Smooth muscle cell (in vitro differentiated cells): ENCODE measurements around the gene CYP11A1. TPM values are rescaled to one million over a fixed set of nuclear protein-coding genes. Genes with fewer than 3 reads are reported as not detected.

Source experiments
- DNase-seq: peaks from one replicate; lab custom pipeline; 2025; ENCODE audit not compliant: unreplicated experiment; lab: John Stamatoyannopoulos, UW
- H2AFZ ChIP-seq: fragments of 200-600 bp; sonication (generic); 2 replicates; pipeline ENCODE4 v1.6.0; 2016; ENCODE audit warnings: antibody characterized with exemption, low read depth, mild to moderate bottlenecking
- H3F3A ChIP-seq: fragments of 200-600 bp; sonication (generic); 2 replicates; pipeline ENCODE4 v1.6.0; 2017; ENCODE audit warnings: antibody characterized with exemption, low read depth
- H3K27ac ChIP-seq: fragments of 200-600 bp; sonication (generic); 2 replicates; pipeline ENCODE4 v1.5.1; 2016; ENCODE audit warnings: low read depth, mild to moderate bottlenecking
- H3K27me3 ChIP-seq: fragments of 200-600 bp; sonication (generic); 2 replicates; pipeline ENCODE4 v1.6.1; 2016; ENCODE audit warnings: low read depth, mild to moderate bottlenecking
- H3K36me3 ChIP-seq: fragments of 200-600 bp; sonication (generic); 2 replicates; pipeline ENCODE4 v1.5.1; 2016; ENCODE audit warnings: low read depth
- H3K4me1 ChIP-seq: fragments of 200-600 bp; sonication (generic); 2 replicates; pipeline ENCODE4 v1.5.1; 2016; ENCODE audit warnings: low read depth
- H3K4me2 ChIP-seq: fragments of 200-600 bp; sonication (generic); 2 replicates; pipeline ENCODE4 v1.6.0; 2016; ENCODE audit warnings: mild to moderate bottlenecking
- H3K4me3 ChIP-seq: fragments of 200-600 bp; sonication (generic); 2 replicates; pipeline ENCODE4 v1.5.1; 2016; ENCODE audit warnings: mild to moderate bottlenecking
- H3K79me2 ChIP-seq: fragments of 200-600 bp; sonication (generic); 2 replicates; pipeline ENCODE4 v1.6.0; 2016; ENCODE audit warnings: low read depth, mild to moderate bottlenecking
- H3K9ac ChIP-seq: fragments of 200-600 bp; sonication (generic); 2 replicates; pipeline ENCODE4 v1.6.0; 2016; ENCODE audit warnings: low read depth
- H3K9me3 ChIP-seq: fragments of 200-600 bp; sonication (generic); replicated peaks from 2 replicates; pipeline ENCODE4 v1.5.1; 2016; ENCODE audit warnings: low read depth
- H4K20me1 ChIP-seq: fragments of 200-600 bp; sonication (generic); 2 replicates; pipeline ENCODE4 v1.6.0; 2016; ENCODE audit warnings: low read depth
- WGBS: methylation state at CpG from one replicate; pipeline ENCODE4 v1.1.7; 2016; ENCODE audit warnings: low lambda C conversion rate; 5-methylcytosine and 5-hydroxymethylcytosine counted together
- polyA plus RNA-seq: library from polyadenylated mRNA; unstranded; fragments of >200 nt; fragmentation: Nextera tagmentation; extraction: Ambion mirVana; gene quantifications from 2 replicates; pipeline ENCODE4 v1.2.1, GENCODE V29; 2016
- total RNA-seq: library from RNA; depleted of rRNA; stranded (reverse); fragments of >200 nt; gene quantifications from 2 replicates; pipeline ENCODE4 v1.2.3, GENCODE V29; 2014
- TF ChIP-seq, protein P1 (sequence below): fragments of 200-600 bp; sonication (generic); IDR thresholded peaks from 2 replicates; pipeline ENCODE4 v1.5.1; 2017; ENCODE audit warnings: borderline replicate concordance, mild to moderate bottlenecking, antibody characterized with exemption; ENCODE audit not compliant: insufficient read depth, poor library complexity, severe bottlenecking

Gene CYP11A1
- total and polyA plus RNA-seq, 2 experiments from 2014 or later: 3.5 to 6.6 TPM

DNA sequence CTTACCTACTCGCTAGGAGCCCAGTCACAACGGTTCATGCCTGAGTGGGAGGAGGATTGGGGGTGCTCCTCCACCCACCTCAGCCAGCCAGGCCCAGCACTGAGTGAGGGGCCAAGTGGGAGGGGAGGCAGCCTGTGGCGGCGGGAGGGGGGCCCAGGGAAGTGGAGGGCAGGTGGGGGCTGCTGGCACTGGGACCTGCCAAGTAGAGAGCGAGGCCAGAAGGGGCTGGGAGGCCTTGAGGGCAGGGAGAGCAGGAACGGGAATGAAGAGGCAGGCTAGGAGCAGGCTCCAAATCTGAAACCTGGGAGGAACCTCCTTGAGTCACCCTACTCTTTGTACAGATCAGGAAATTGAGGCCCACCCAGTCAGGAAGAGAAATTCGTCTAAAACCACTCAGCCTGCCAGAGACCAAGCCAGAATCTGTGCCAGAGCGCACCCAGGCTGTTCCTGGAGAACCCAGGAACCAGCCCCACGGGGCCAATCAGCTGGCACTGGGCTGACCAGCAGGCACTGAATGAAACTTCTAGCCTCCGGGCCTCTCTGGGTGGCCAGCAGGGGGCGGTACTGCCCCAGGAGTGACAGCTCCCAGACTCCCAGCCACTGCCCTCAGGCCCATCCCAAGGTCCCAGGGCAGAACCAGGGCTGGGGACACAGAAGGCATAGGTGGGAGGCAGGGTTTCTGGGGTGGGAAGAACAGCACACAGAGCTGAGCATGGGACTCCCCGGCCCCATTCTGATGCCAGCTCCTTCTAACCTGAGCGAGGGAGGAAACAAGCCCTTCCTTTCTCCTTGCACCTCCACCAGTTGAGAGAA is 14.8 kb upstream of the CYP11A1 start:
- Histone ChIP-seq H3K4me1 (peaks cover 10% of the 10 kb centered on the region), H3K4me3 (no peak overlapping the region), H3K27ac (peak overlapping the region; percentile 92), H3K79me2 (no peaks in the 10 kb centered on the region), H2AFZ (no peak overlapping the region), H3K36me3 (no peaks in the 10 kb centered on the region), H3F3A (no peaks in the 10 kb centered on the region), H3K9ac (peak overlapping the region; percentile 80), H3K9me3 (no peaks in the 10 kb centered on the region), H4K20me1 (no peaks in the 10 kb centered on the region), H3K27me3 (no peaks in the 10 kb centered on the region), H3K4me2 (no peak overlapping the region)
- peak; percentile 72 for DNase-seq
- WGBS: 40% methylated on average over 13 of the region's 13 CpGs
- TF ChIP-seq, protein P1, sequence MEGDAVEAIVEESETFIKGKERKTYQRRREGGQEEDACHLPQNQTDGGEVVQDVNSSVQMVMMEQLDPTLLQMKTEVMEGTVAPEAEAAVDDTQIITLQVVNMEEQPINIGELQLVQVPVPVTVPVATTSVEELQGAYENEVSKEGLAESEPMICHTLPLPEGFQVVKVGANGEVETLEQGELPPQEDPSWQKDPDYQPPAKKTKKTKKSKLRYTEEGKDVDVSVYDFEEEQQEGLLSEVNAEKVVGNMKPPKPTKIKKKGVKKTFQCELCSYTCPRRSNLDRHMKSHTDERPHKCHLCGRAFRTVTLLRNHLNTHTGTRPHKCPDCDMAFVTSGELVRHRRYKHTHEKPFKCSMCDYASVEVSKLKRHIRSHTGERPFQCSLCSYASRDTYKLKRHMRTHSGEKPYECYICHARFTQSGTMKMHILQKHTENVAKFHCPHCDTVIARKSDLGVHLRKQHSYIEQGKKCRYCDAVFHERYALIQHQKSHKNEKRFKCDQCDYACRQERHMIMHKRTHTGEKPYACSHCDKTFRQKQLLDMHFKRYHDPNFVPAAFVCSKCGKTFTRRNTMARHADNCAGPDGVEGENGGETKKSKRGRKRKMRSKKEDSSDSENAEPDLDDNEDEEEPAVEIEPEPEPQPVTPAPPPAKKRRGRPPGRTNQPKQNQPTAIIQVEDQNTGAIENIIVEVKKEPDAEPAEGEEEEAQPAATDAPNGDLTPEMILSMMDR: peak; percentile 98

DNA sequence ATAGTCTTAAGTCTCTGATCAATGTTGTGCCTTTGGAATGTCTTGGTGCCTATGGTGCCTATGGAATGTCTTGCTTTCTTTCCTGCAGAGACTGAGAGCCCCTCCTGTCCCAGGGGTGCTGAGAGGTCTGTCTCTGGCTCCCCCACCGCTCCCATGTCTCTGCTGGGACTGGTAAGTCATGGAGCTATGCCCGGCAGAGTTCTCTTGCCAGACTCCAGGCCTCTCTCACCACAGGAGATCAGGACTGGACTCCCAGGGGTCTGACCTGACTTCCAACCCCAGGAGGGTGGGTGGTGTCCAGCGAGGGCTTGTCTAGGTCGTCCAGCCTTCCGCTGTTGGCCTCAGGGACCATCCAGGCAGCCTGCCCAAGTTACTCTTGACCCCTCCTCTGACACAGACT is 14.0 kb upstream of the CYP11A1 start:
- Histone ChIP-seq H3K36me3 (no peaks in the 10 kb centered on the region), H3K79me2 (no peaks in the 10 kb centered on the region), H3K9ac (peak overlapping the region; percentile 80), H4K20me1 (no peaks in the 10 kb centered on the region), H3K4me2 (no peak overlapping the region), H3K9me3 (no peaks in the 10 kb centered on the region), H3K27ac (peak overlapping the region; percentile 92), H3F3A (no peaks in the 10 kb centered on the region), H3K4me3 (no peak overlapping the region), H3K27me3 (no peaks in the 10 kb centered on the region), H2AFZ (no peak overlapping the region), H3K4me1 (peaks cover 10% of the 10 kb centered on the region)
- 74% methylated on average over 4 of the region's 5 CpGs for WGBS
- DNase-seq: no peak
- TF ChIP-seq, protein P1: no peak

DNA sequence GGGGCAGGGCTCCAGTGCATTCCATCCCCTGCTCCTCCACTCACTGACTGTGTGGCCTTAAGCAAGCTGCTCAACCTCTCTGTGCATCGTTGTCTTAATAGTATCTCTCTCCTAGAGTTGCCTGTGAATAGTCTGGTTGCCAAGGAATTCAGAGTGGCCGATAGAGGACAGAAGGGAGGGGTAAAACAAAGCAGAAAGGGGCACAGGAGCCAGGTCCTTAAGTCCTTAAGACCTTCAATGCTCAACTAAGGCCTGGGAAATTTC is 13.7 kb upstream of the CYP11A1 start:
- Histone ChIP-seq H2AFZ (no peak overlapping the region), H3K4me3 (no peak overlapping the region), H3K79me2 (no peaks in the 10 kb centered on the region), H3F3A (no peaks in the 10 kb centered on the region), H3K4me2 (no peak overlapping the region), H3K36me3 (no peaks in the 10 kb centered on the region), H4K20me1 (no peaks in the 10 kb centered on the region), H3K27ac (peak overlapping the region; percentile 92), H3K9me3 (no peaks in the 10 kb centered on the region), H3K27me3 (no peaks in the 10 kb centered on the region), H3K9ac (peak overlapping the region; percentile 80), H3K4me1 (peaks cover 10% of the 10 kb centered on the region)
- TF ChIP-seq, protein P1: no peak
- no peak for DNase-seq
- WGBS: 67% methylated on average over 2 of the region's 2 CpGs
